OCI-LY1 (cell line): ENCODE measurements around the gene ELFN1.

Experiments used
- H2AFZ ChIP-seq: fragments of 200-600 bp; sonication (generic), shearing (Covaris generic); 2 replicates; pipeline ENCODE4 v1.6.0; 2014; ENCODE audit warnings: antibody characterized with exemption, mild to moderate bottlenecking, low read length
- H3F3A ChIP-seq: fragments of 200-600 bp; sonication (generic), shearing (Covaris generic); 2 replicates; pipeline ENCODE4 v1.6.0; 2014; ENCODE audit warnings: mild to moderate bottlenecking, antibody characterized with exemption, low read length, moderate library complexity; ENCODE audit not compliant: insufficient read depth
- H3K27ac ChIP-seq: fragments of 200-600 bp; sonication (generic); 2 replicates; pipeline ENCODE4 v1.5.1; 2014; ENCODE audit warnings: low read length, mixed run types, mild to moderate bottlenecking, low read depth; ENCODE audit not compliant: poor library complexity, severe bottlenecking
- H3K27me3 ChIP-seq: fragments of 200-600 bp; sonication (generic); 2 replicates; pipeline ENCODE4 v1.6.0; 2014; ENCODE audit warnings: antibody characterized with exemption, mild to moderate bottlenecking, low read length, moderate library complexity; ENCODE audit not compliant: insufficient read depth
- H3K36me3 ChIP-seq: fragments of 200-600 bp; sonication (generic); 2 replicates; pipeline ENCODE4 v1.6.1; 2014; ENCODE audit warnings: mild to moderate bottlenecking, antibody characterized with exemption, low read length, moderate library complexity, mixed read lengths; ENCODE audit not compliant: insufficient read depth
- H3K4me1 ChIP-seq: fragments of 200-600 bp; sonication (generic); 2 replicates; pipeline ENCODE4 v1.5.1; 2014; ENCODE audit warnings: mild to moderate bottlenecking, low read length, moderate library complexity; ENCODE audit not compliant: insufficient read depth, severe bottlenecking
- H3K4me2 ChIP-seq: fragments of 200-600 bp; sonication (generic), shearing (Covaris generic); 2 replicates; pipeline ENCODE4 v1.6.1; 2014; ENCODE audit warnings: low read length
- H3K4me3 ChIP-seq: fragments of 200-600 bp; sonication (generic); 2 replicates; pipeline ENCODE4 v1.5.1; 2014; ENCODE audit warnings: low read length, low read depth, mild to moderate bottlenecking, mixed read lengths; ENCODE audit not compliant: poor library complexity, severe bottlenecking
- H3K79me2 ChIP-seq: fragments of 200-600 bp; shearing (Covaris generic); 2 replicates; pipeline ENCODE4 v1.6.1; 2016; ENCODE audit warnings: mixed run types, low read length, mixed read lengths; ENCODE audit not compliant: insufficient read depth
- H3K9ac ChIP-seq: fragments of 200-600 bp; sonication (generic), shearing (Covaris generic); 2 replicates; pipeline ENCODE4 v1.6.1; 2014; ENCODE audit warnings: mild to moderate bottlenecking, low read length, mixed read lengths
- H3K9me2 ChIP-seq: fragments of 200-600 bp; sonication (generic), shearing (Covaris generic); 2 replicates; pipeline ENCODE4 v1.6.1; 2014; ENCODE audit warnings: low read depth, mild to moderate bottlenecking, low read length, mixed read lengths
- H3K9me3 ChIP-seq: fragments of 200-600 bp; shearing (Covaris generic); 2 replicates; pipeline ENCODE4 v1.6.1; 2014; ENCODE audit warnings: low read length, mixed read lengths
- H4K20me1 ChIP-seq: fragments of 200-600 bp; sonication (generic), shearing (Covaris generic); 2 replicates; pipeline ENCODE4 v1.6.0; 2016; ENCODE audit warnings: mild to moderate bottlenecking, low read length; ENCODE audit not compliant: insufficient read depth
- CTCF ChIP-seq: fragments of 200-600 bp; sonication (generic), shearing (Covaris generic); IDR thresholded peaks from 2 replicates; pipeline ENCODE4 v1.5.1; 2017; ENCODE audit warnings: mild to moderate bottlenecking, antibody characterized with exemption, low read length, moderate library complexity, mixed read lengths
- EZH2 ChIP-seq: fragments of 200-600 bp; sonication (generic), shearing (Covaris generic); IDR thresholded peaks from 2 replicates; pipeline ENCODE4 v1.8.0; 2017; ENCODE audit warnings: borderline replicate concordance, mixed run types, mild to moderate bottlenecking, antibody characterized with exemption, low read length, moderate library complexity, mixed read lengths

The ELFN1 gene

GRCh38 chr7:1740214-1740613 is 70.1 kb downstream of the ELFN1 start:
- H3K27ac ChIP-seq: no peak overlapping the region
- H3K9me3 ChIP-seq: no peaks in the 10 kb centered on the region
- H3K9me2 ChIP-seq: no peaks in the 10 kb centered on the region
- peaks cover 17% of the 10 kb centered on the region for H3K4me1 ChIP-seq
- H3K27me3 ChIP-seq: 0 out of 2 replicates have a peak, but pooled peaks cover 10% of the 10 kb centered on the region
- no peak overlapping the region for H2AFZ ChIP-seq
- no peak overlapping the region for H3K4me3 ChIP-seq
- H3F3A ChIP-seq: no peaks in the 10 kb centered on the region
- no peak overlapping the region for H3K4me2 ChIP-seq
- H4K20me1 ChIP-seq: no peaks in the 10 kb centered on the region
- no peaks in the 10 kb centered on the region for H3K36me3 ChIP-seq
- no peaks in the 10 kb centered on the region for H3K79me2 ChIP-seq
- H3K9ac ChIP-seq: no peak overlapping the region
- TF ChIP-seq EZH2 (no peak), CTCF (no peak)

GRCh38 chr7:1741246-1741645 is 71.2 kb downstream of the ELFN1 start:
- Histone ChIP-seq H3K27ac (no peak overlapping the region), H3F3A (no peaks in the 10 kb centered on the region), H3K4me3 (no peak overlapping the region), H3K9me2 (no peaks in the 10 kb centered on the region), H4K20me1 (no peaks in the 10 kb centered on the region), H2AFZ (no peak overlapping the region), H3K36me3 (no peaks in the 10 kb centered on the region), H3K4me2 (no peak overlapping the region; the same call in 1 of the 2 replicates), H3K9me3 (no peaks in the 10 kb centered on the region), H3K27me3 (0 out of 2 replicates have a peak, but pooled peaks cover 10% of the 10 kb centered on the region), H3K79me2 (no peaks in the 10 kb centered on the region), H3K4me1 (peaks cover 17% of the 10 kb centered on the region), H3K9ac (no peak overlapping the region)
- TF ChIP-seq EZH2 (no peak), CTCF (no peak)

- Histone ChIP-seq H3F3A (no peaks in the 10 kb centered on the region), H3K79me2 (no peaks in the 10 kb centered on the region), H4K20me1 (no peaks in the 10 kb centered on the region), H3K27ac (no peak overlapping the region), H3K9me3 (no peaks in the 10 kb centered on the region), H3K9ac (no peak overlapping the region; the same call in 1 of the 2 replicates), H3K4me3 (peak overlapping the region; percentile 43), H3K27me3 (0 out of 2 replicates have a peak, but pooled peaks cover 10% of the 10 kb centered on the region), H3K4me1 (peaks cover 17% of the 10 kb centered on the region), H2AFZ (no peak overlapping the region), H3K36me3 (no peaks in the 10 kb centered on the region), H3K4me2 (peak overlapping the region; percentile 43), H3K9me2 (no peaks in the 10 kb centered on the region)
- TF ChIP-seq EZH2: no peak
- TF ChIP-seq CTCF: no peak
Measured at GRCh38 chr7:1741751-1742554, 71.9 kb downstream of the ELFN1 start.
